Activated CD4-positive, alpha-beta T cell treated with anti-CD3 and anti-CD28 coated beads, Interleukin-2, amount 50 U/mL, for 16 hours (primary cell): Measurements from ENCODE around the gene PUM2.

Source experiments
- DNase-seq: peaks from one replicate; pipeline ENCODE4 v3.0.0-alpha.2; 2020

The PUM2 gene

GRCh38 chr2:20215183-20216040 is 135.2 kb downstream of the PUM2 start:
- DNase-seq: no peak

GRCh38 chr2:20214566-20215182 is 136.0 kb downstream of the PUM2 start:
- no peak for DNase-seq

- DNase-seq: no peak
These were observed 136.7 kb downstream of the PUM2 start for GRCh38 chr2:20213651-20214565.

GRCh38 chr2:20212871-20213503 is 137.7 kb downstream of the PUM2 start:
- DNase-seq: no peak

GRCh38 chr2:20212459-20212870 is 138.2 kb downstream of the PUM2 start:
- no peak for DNase-seq

GRCh38 chr2:20211860-20212458 is 138.7 kb downstream of the PUM2 start:
- no peak for DNase-seq

- DNase-seq: no peak
These were observed 139.2 kb downstream of the PUM2 start for GRCh38 chr2:20211420-20211819.

- no peak for DNase-seq
These were observed 140.2 kb downstream of the PUM2 start for GRCh38 chr2:20210462-20210861.

GRCh38 chr2:20209373-20210109 is 141.1 kb downstream of the PUM2 start:
- no peak for DNase-seq

GRCh38 chr2:20208476-20208859 is 142.2 kb downstream of the PUM2 start:
- no peak for DNase-seq

- DNase-seq: no peak
These were observed 143.6 kb downstream of the PUM2 start for GRCh38 chr2:20207051-20207450.

- DNase-seq: no peak
These were observed 144.6 kb downstream of the PUM2 start for GRCh38 chr2:20205915-20206524.

GRCh38 chr2:20205069-20205468 is 145.6 kb downstream of the PUM2 start:
- DNase-seq: no peak

- DNase-seq: no peak
These were observed 147.0 kb downstream of the PUM2 start for GRCh38 chr2:20203521-20204225.

- DNase-seq: no peak
These were observed 147.6 kb downstream of the PUM2 start for GRCh38 chr2:20203072-20203471.

- no peak for DNase-seq
These were observed 149.0 kb downstream of the PUM2 start for GRCh38 chr2:20201671-20202070.

GRCh38 chr2:20200697-20201555 is 149.7 kb downstream of the PUM2 start:
- DNase-seq: no peak

GRCh38 chr2:20199633-20200270 is 150.9 kb downstream of the PUM2 start:
- no peak for DNase-seq
